GM10847 (cell line): Measurements from ENCODE around the gene IGIP.

Source experiments
- POLR2A ChIP-seq: IDR thresholded peaks from 2 replicates; pipeline ENCODE4 v1.6.1; 2011; ENCODE audit not compliant: insufficient read length; ENCODE audit errors: extremely low read depth

The IGIP gene

GRCh38 chr5:140117523-140117922 is 8.2 kb upstream of the IGIP start:
- TF ChIP-seq POLR2A, result no peak

- TF ChIP-seq POLR2A, result no peak
Observed at GRCh38 chr5:140118302-140118936, 7.3 kb upstream of the IGIP start.

DNA sequence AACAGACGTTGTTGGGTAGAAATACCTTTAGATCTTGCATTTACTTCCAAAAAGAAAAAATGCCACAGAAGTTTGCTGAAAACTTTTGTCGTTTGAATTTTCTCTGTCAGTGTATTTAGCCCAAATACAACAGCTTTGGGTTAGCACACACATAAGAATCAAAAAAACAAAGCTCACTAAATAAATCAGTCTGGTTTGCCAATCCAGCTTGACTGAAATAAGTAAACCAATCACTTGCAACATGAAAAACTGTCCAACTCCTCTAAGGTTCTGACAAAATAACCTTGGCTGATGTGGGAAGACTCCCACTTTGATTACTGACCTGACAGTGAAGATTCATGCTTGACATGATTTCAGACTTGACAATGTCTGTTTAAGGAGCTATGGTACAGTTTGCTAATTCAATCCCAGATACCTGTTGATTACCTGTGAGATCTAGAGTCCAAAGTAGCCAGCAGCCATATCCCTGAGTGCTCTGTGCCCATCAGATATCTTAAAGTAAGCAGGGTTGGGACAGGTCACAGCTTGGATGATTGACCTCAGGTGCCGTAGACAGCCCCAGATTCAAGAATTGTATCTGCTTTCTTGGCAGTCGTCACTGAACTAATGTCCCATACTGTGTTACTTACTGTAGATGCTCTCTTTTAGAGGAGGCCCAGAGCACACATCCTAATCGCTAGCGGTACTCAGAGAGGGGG is 727 bp downstream of the IGIP start:
- no peak for TF ChIP-seq POLR2A

DNA sequence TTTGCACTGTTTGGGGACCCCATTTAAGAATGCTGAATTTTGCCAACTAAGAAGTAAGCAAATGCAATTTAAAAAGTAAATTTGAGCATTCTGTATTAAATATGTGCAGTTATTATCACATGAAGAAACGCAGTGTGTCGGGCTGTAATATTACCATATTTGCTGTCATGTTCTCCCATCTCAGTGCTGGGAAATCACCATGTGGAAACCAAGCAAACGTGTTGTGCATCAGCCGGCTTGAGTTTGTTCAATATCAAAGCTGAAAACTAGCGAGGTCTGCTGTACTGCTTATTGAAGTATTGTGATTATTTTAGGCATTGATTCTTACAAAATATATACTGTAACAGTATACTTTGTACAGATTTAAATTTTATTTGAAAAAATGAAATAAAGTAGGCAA is 2.6 kb downstream of the IGIP start:
- no peak for TF ChIP-seq POLR2A

DNA sequence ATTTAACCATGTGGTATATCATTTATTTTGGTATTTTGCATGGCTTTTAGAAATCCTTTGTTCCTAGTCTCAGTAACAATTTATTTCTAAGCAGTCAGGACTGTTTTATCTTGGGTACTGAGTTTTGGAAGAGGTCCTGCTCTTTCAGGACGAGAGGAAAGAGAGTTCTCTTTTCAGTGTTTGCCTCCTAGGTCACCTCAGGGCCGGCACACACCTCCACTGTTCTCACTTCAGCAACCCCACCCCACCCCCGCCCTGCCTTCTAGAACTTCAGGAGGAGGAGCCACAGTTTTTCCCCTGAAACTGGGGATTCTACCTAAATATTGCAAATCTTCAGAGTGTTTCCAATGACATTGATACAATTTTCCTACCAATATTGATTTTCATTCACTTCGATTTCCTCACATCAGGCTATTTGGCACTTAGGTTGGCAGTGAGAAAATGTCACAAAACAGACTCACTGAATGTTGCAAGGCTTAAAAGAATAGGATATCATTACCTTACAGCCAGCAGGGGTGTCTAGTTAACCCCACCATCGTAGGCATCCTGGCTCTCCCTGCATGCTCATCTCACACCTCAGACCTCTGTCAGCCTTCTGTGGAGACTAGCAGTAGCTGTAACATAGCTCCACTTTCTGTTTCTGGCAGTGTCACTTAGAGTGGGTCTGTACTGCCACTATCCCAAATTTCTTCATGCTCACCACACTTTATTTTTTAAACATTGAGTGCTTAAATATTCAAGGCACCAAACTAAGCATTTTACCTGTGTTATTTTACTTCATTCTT is 5.4 kb downstream of the IGIP start:
- no peak for TF ChIP-seq POLR2A

DNA sequence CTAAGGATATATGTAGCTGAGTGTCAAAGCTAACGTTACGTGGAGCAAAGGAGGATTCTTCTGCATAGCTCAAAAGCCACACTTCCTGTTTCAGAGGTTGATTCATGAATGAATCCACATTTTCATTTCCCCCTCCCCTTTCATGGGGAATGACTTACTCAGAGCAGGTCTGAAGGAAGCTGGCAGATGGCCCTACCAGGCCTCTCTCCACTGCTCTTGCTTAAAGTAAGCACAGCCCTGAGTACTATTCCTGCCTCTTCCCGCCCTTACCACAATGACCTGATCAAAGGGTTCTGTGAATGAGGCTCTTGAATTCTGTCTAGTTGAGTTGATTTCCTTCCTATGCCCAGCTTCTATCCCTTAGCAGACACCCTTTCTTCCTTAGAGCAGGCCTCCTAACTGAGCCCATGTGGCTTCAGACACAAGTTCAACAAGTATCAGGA is 6.3 kb downstream of the IGIP start:
- no peak for TF ChIP-seq POLR2A

DNA sequence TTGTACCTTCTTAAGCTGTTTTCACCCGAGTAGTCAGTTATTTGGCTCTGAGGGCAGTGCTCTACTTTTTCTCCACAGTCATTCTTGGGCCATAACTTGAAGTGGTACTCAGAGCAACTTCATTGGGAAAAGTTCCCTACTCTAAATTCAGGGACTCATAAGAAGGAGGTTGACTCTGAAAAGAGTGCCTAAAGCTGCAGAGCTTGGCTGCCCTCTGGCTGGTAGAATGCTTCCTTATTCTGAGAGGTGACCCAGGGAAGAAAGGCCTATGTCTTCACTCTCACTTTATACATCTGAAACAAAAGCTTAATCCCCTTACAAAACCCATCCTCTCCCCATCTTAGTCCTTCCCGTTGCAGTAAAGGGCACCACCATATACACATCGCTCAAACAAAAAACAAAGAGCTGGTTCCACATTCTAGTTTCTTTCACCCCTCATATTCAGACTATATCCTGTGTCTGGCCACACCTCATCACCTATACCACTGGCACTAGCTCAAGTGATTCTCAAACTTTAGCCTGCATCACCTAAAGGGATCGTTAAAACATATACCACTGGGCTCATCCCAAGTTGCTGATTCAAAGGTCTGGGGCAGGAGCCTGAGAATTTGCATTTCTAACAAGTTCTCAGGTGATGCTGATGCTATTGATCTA is 7.9 kb downstream of the IGIP start:
- TF ChIP-seq POLR2A, result no peak

DNA sequence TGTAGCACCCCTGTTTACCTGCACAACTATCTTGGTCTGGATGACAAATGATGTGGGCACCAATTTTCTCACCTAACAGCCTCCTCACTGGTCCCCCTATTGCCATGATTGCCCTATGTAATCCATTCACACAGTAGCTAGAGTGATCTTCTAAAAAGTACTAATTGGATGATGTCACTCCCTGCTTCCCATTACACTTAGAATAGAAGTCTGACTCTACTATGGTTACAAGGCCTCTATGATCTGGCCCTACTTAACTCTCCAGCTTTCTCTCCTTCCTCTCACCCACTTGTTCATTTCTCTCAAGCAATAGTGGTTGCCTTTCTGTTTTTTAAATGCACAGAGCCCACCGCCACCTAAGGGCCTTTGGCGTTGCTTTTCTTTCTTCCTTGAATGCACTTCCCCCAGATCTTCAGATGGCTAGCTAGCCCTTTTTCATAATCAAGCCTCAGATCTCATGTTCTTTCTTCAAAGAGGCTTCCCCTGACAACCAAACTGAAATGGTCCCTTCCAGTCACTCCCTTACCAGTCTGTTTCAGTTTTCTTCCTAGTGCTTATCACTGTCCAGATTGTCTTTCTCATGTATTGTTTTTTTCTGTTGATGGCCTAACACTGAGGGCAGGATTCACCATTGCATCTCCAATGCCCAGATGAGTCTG is 8.7 kb downstream of the IGIP start:
- TF ChIP-seq POLR2A, result no peak

- no peak for TF ChIP-seq POLR2A
Observed at GRCh38 chr5:140135127-140135526, 9.4 kb downstream of the IGIP start.

DNA sequence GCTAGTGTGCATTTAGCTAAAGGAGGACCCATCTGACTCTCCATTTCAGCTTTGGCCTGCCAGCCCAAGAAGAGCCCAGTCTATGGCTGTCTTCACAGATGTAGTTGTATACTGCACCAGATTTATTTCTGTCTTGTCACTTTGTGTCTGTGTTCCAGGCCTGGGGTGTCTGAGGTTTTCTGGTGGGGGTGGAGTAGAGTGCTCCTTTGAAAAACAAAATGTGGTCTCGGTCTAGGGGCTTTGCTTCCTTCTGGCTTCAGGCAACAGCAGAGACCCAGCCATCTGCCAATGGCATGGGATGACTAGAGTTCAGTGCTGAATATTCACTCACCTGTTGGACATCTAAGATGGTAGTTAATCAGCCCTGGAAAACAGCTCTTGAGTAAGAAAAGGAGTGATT is 10.9 kb downstream of the IGIP start:
- TF ChIP-seq POLR2A, result no peak

DNA sequence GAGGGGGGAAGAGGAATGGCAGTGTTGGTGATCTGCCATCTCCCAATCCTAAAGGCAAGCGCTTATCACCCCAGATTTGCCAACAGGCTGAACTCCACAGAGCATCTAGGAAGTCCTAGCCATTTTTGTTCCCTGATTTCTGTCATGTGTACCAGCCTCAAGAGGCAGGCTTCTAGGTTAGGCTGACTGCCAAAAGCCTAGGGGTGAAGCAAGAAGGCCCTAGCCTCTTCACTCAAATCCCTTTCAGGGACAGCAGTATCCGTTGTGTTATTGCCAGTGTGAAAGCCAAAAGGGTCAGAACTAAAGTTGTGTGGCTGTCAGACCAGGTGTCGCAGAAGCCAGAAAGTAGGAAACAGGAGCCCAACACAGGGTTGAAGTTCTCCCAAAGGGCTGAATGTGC is 14.7 kb downstream of the IGIP start:
- no peak for TF ChIP-seq POLR2A

DNA sequence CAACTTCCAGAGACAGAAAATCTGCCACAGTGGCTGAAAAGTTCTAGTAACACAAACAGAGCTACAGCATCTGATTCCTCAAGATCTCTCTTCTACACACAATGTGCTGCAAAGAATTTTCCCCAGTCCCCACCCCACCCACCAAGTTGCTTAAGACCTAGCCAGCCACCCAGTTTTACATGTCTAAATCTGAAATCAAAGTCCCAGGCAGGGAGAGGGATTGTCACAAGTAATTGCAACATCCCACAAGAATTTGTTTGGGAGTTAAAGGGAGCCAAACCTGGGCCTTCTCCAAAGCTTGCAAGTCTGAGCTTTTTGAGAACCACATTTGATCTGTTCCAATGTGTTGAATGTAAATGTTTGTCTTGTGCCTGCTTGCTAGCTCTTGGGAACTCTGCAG is 15.5 kb downstream of the IGIP start:
- no peak for TF ChIP-seq POLR2A

- TF ChIP-seq POLR2A, result no peak
Observed at GRCh38 chr5:140142246-140142645, 16.5 kb downstream of the IGIP start.

DNA sequence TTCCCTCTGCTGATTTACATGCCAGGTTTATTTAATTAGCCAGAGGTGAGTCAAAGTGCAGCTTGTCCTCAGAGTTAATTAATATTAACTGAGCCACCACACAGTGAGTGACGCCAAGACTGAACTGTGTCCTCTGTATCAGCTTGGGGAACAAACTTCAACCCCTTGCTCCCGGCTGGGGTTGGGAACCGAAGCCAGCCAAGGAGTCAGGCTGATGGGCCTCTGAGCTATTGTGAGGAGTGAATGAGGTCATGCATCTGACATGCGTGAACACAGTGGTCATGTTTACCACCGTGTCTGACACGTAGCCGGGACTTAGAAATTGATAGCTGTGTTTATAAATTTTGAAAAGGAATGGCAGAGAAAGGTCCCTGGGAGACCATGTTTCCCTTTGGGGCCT is 17.1 kb downstream of the IGIP start:
- no peak for TF ChIP-seq POLR2A
